Activated naive CD4-positive, alpha-beta T cell treated with anti-CD3 and anti-CD28 coated beads, Interleukin-2, amount 10 ng/mL, durations not matched to agents 7 days and 5 days (primary cell): Measurements from ENCODE around the gene SH2D1A.

ENCODE experiments used
- CTCF ChIA-PET: fragments of 350-600 bp; sonication (Branson Sonifier 250); formaldehyde crosslinking; loops from one replicate; lab custom pipeline; 2021; ENCODE audit warnings: antibody characterized with exemption; lab: Charles Lee
- DNase-seq: peaks from one replicate; pipeline ENCODE4 v3.0.0-alpha.2; 2020
- H3K27ac Mint-ChIP-seq: one replicate; pipeline ENCODE4 v1.8.0; 2021; ENCODE audit warnings: mild to moderate bottlenecking, moderate library complexity, mixed read lengths
- H3K27me3 Mint-ChIP-seq: one replicate; pipeline ENCODE4 v1.8.0; 2021; ENCODE audit warnings: mild to moderate bottlenecking, mixed read lengths
- H3K36me3 Mint-ChIP-seq: one replicate; pipeline ENCODE4 v1.8.0; 2021; ENCODE audit warnings: mixed read lengths
- H3K4me1 Mint-ChIP-seq: one replicate; pipeline ENCODE4 v1.8.0; 2021; ENCODE audit warnings: mixed read lengths
- H3K4me3 Mint-ChIP-seq: one replicate; pipeline ENCODE4 v1.8.0; 2021; ENCODE audit warnings: mild to moderate bottlenecking, moderate library complexity, mixed read lengths
- H3K9me3 Mint-ChIP-seq: one replicate; pipeline ENCODE4 v1.8.0; 2021; ENCODE audit warnings: mixed read lengths

The SH2D1A gene

GRCh38 chrX:124415115-124415800 lies 68.9 kb downstream of the SH2D1A start:
- Mint-ChIP-seq H3K27me3 (no peaks in the 10 kb centered on the region), H3K4me3 (no peak overlapping the region), H3K27ac (no peak overlapping the region), H3K4me1 (no peaks in the 10 kb centered on the region), H3K36me3 (no peaks in the 10 kb centered on the region), H3K9me3 (no peaks in the 10 kb centered on the region)
- no peak for DNase-seq
- CTCF ChIA-PET: no interaction called here

DNA sequence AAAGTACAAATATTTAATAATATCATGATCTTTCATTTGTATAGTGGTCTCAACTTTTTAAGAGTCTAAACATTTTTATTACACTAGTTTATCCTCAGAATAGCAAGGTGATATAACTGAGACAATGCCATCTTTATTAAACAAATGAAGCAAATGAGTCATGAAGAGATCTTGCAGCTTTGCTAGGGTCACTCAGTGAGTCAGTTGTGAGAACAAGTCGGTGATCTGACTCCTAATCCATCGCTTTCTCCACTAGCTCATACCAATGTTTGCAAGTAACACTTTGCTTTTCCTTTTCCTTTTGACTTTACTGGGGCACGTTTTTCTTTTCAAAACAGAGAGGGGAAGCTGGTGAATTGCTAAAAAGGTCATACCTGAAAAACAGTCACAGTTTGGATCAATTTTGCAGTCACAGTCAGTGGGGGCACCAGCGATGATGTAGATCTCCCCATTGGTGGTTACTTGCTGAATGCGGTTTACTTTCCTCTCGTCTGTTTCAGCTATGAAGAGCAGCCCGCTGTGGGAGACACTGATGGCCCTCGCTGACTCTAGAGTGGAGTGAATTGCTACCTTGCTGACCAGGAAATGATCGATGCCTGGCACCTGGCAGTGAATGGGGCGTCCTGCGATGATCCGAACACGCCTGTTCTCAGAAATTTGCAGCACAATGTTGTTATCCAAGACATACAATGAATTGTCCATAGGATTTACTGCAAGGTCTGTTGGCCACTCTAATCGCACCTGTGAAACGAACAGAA lies 75.7 kb downstream of the SH2D1A start:
- Mint-ChIP-seq H3K4me3 (no peak overlapping the region), H3K27ac (no peak overlapping the region), H3K36me3 (no peaks in the 10 kb centered on the region), H3K4me1 (no peaks in the 10 kb centered on the region), H3K9me3 (peaks cover 2% of the 10 kb centered on the region), H3K27me3 (no peaks in the 10 kb centered on the region)
- CTCF ChIA-PET: no interaction called here
- DNase-seq: no peak
